GM21528 (cell line): ENCODE data around the gene EPN2.
"Not testable (repeated sequence)": the region's sequence is repeated elsewhere in the genome, so short reads cannot be mapped to it uniquely, and the experiment has no call there.

Experiments used
- ATAC-seq: cut with Tn5 transposase; IDR thresholded peaks from one replicate; pipeline ENCODE4 v1.9.1; 2021; ENCODE audit warnings: mild to moderate bottlenecking, moderate library complexity; ENCODE audit not compliant: unreplicated experiment, low FRiP score

EPN2 gene

DNA sequence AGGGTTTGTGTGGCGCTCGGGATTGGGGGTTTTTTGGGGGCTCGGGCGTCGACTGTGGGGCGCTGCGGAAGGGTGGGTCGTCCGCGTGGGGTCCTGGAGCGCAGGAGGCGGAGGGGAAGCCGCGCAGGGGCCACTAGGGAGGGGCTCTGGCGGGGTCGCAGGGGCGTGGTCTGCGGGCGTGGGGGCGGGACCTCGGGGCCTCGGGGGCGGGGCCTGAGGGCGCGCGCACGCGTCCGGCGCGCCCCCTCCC is at the start of gene EPN2:
Gene EPN2 (plus strand): TSS at position 228 of the 250 bp plus-strand sequence. CDS start 45,754 bp downstream, outside the sequence.
- ATAC-seq, result not testable (repeated sequence)

DNA sequence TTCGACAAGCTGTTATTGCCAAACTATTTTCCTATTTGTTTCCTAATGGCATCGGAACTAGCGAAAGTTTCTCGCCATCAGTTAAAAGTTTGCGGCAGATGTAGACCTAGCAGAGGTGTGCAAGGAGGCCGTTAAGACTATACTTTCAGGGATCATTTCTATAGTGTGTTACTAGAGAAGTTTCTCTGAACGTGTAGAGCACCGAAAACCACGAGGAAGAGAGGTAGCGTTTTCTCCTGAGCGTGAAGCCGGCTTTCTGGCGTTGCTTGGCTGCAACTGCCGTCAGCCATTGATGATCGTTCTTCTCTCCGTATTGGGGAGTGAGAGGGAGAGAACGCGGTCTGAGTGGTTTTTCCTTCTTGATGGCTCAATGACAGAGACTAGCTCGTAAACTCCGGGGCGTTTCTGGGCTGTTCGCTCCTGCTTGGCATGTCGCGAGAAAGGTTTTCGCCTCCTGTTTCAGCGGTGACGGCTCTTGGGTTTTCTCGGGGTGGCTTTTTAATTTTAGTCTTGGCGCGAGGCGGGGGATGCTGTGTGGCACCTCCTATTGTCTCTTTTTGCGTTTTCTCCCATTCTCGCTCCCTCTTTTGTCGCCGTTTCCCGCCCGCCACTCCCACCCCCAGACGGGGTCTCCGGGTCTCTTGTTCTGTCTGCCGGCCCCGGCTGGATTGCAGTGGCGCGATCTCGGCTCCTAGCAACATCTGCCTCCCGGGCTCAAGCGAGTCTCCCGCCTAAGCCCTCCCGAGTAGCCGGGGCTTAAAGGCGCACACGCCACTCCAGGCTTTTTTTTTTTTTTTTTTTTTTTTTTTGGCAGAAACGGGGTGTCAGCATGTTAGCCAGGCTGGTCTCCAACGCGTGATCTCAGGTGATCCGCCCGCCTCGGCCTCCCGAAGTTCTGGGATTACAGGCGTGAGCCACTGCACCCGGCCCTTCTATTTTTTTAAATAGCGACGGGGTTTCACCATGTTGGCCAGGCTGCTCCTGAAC is 49.0 kb upstream of the EPN2 start:
- ATAC-seq, result peak; percentile 51

DNA sequence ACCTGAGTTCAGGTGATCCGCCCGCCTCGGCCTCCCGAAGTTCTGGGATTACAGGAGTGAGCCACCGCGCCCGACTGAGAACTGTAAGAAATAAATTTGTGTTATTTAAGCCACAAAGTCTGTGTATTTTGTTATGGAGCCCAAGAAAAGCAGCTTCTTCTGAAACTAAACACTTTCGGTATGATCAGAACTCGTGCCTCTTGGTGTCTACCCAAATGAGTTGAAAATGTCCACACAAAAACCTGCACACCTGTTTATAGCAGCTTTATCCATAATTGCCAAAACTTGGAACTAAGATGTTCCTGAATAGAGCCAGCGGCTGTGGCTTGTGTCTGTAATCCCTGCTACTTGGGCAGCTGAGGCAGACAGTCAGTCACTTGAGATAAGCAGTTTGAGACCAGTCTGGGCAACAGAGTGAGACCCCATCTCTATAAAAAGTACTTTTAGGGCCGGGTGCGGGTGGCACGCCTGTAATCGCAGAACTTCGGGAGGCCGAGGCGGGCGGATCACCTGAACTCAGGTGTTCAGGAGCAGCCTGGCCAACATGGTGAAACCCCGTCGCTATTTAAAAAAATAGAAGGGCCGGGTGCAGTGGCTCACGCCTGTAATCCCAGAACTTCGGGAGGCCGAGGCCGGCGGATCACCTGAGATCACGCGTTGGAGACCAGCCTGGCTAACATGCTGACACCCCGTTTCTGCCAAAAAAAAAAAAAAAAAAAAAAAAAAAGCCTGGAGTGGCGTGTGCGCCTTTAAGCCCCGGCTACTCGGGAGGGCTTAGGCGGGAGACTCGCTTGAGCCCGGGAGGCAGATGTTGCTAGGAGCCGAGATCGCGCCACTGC is 48.1 kb upstream of the EPN2 start:
- ATAC-seq, result peak; percentile 64

DNA sequence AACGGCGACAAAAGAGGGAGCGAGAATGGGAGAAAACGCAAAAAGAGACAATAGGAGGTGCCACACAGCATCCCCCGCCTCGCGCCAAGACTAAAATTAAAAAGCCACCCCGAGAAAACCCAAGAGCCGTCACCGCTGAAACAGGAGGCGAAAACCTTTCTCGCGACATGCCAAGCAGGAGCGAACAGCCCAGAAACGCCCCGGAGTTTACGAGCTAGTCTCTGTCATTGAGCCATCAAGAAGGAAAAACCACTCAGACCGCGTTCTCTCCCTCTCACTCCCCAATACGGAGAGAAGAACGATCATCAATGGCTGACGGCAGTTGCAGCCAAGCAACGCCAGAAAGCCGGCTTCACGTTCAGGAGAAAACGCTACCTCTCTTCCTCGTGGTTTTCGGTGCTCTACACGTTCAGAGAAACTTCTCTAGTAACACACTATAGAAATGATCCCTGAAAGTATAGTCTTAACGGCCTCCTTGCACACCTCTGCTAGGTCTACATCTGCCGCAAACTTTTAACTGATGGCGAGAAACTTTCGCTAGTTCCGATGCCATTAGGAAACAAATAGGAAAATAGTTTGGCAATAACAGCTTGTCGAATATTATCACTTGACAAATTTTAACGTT is 47.3 kb upstream of the EPN2 start:
- not testable (repeated sequence) for ATAC-seq

DNA sequence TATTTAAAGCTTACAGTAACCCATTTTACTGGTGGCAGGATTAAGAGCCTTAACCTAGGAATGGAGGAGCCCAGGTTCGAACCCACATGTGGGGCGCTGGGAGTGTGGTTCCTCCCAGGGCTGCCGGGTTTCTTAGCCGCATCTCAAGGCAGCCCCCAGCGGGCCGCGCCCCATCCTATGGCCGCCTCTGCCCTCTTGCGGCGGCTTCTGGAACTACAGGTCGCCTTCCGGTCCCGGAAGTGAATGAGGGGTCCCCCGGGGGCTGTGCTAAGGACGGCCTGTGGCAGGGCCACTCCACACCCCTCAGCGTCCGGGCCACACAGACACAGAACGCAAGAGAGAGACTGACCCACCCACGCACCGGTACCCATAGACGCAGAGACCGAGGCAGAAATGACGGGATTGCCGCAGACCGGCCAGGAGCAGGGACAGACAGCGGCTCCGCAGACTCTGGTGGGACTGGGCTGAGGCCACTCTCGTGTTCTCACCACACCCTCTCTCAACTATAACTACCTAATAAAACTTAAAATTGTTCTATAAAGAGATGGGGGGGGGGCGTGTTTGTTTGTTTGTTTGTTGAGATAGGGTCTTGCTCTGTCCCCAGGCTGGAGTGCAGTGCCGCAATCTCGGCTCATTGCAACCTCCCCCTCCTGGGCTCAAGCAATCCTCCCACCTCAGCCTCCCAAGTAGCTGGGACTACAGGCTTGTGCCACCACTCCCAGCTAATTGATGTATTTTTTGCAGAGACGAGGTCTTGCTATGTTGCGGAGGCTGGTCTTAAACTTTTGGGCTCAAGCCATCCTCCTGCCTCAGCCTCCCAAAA is 40.6 kb upstream of the EPN2 start:
- peak; percentile 79 for ATAC-seq

GRCh38 chr17:19202448-19202847 is 34.7 kb upstream of the EPN2 start:
- not testable (repeated sequence) for ATAC-seq

- not testable (repeated sequence) for ATAC-seq
These were observed 33.7 kb upstream of the EPN2 start for GRCh38 chr17:19203429-19203828.

- ATAC-seq, result not testable (repeated sequence)
These were observed 21.9 kb upstream of the EPN2 start for GRCh38 chr17:19215074-19215860.

- ATAC-seq, result not testable (repeated sequence)
These were observed 20.8 kb upstream of the EPN2 start for GRCh38 chr17:19216148-19216926.

GRCh38 chr17:19218914-19219313 is 18.3 kb upstream of the EPN2 start:
- not testable (repeated sequence) for ATAC-seq

GRCh38 chr17:19219384-19219783 is 17.8 kb upstream of the EPN2 start:
- ATAC-seq, result not testable (repeated sequence)

DNA sequence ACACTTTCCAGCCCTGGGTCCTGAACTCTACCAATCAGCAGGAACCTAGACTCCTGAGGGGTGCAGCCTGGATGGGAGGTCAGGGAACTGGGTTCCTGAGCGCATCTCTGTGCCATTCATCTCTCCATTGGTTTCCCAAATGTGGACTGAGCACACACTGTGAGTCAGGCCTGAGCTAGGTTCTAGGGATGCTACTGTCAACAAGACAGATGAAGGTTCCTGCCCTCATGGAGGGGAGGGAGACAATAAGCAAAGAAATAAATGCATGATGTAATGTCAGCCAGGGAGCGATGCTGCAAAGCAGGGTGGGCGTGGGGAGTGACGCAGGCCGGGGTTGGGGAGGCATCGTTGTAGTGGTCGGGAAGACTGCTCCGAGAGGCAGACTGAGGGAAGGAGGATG is 17.0 kb upstream of the EPN2 start:
- ATAC-seq, result not testable (repeated sequence)

GRCh38 chr17:19226610-19227588 is 10.3 kb upstream of the EPN2 start:
- not testable (repeated sequence) for ATAC-seq

GRCh38 chr17:19234676-19235075 is 2.5 kb upstream of the EPN2 start:
- ATAC-seq, result not testable (repeated sequence)

DNA sequence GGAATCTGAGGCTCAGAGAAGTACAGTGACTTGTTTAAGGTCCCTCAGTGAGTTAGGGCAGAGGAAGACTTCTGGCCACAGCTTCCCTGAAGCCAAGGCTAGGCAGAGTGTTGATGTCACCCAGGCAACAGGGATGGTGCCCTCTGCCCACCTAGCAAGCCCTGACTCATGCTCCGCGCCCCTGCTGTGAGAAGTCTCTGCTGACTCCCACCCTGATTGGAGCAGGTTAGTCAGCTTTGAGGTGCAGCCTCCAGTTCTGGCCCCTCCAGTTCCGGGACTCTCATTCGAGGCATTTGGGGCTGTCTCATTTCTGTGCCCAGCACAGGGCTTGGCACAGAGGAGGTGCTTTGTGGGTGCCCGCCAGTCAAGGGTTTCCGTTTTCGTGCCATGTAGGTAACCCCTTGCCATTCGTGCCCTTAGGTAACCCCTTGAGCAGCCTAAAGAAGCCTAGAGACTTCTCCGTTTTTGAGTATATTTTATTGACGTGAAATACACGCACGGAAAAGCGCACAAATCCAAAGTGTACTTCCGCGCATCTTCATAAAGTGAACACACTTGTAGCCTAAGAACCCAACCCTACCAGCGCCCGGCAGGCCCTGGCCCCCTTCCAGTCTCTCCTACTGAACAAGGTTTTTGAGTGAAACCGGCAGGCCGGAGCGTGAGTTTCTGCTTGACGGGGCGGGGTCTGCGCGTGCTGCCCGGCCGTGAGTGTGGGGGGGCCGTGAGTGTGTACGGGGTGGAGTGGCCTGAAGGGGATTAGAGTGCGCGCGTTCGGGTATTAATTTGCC is 621 bp upstream of the EPN2 start:
- ATAC-seq, result peak; percentile 47

DNA sequence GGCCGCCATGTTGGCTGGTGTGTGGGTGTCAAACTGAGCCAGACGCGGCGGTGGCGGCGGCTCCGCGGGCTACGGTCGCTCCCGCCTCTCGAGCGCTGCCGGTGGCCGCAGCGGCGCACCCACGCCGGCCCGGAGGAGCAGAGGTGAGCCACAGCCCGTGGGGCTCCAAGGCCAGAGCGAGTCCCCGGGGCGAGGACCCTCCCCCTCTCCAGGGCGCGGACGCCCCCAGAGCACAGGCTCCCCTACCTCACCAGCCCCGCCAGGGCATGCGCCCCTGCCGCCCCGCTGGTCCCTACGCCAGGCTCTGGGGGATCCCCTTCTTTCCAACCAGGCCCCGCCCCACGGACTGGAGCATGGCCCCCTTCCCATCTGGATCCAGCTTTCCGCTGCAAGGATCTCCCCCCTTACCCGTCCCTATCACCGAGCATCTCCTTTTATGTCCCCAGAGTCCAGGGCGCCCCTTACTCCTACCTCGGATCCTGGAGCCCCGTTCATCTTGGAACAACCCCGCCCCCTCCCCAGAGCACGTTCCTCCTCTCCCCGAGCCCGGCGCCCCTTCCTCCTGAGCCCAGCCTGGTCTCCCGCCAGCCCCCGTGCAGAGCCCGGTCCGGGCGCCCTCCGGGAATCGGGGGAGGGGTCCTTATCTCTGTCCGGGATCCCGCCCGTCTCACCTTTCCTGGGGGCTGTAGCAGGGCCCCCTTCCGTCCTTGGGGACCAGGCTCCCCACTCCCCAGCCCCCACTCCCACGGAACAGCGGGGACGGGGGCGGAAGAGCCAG is 412 bp downstream of the EPN2 start:
- peak; percentile 63 for ATAC-seq
